Activated CD8-positive, alpha-beta T cell treated with anti-CD3 and anti-CD28 coated beads for 36 hours (primary cell): Measurements from ENCODE around the gene PSPN. TPM values are rescaled to one million over a fixed set of nuclear protein-coding genes. Genes with fewer than 3 reads are reported as not detected.

Experiments
- ATAC-seq: fragments of 200-7000 bp; cut with Tn5 transposase; one replicate; pipeline ENCODE4 v1.10.0; 2021; ENCODE audit warnings: mild to moderate bottlenecking, moderate library complexity
- CTCF ChIA-PET: fragments of 350-600 bp; sonication (Branson Sonifier 250); formaldehyde crosslinking; loops from one replicate; lab custom pipeline; 2021; ENCODE audit warnings: antibody characterized with exemption; lab: Charles Lee
- POLR2A ChIA-PET: fragments of 350-600 bp; sonication (Branson Sonifier 250); formaldehyde crosslinking; loops from one replicate; lab custom pipeline; 2021; ENCODE audit warnings: antibody characterized with exemption; lab: Charles Lee
- DNase-seq: peaks from one replicate; pipeline ENCODE4 v3.0.0-alpha.2; 2020
- H3K27ac Mint-ChIP-seq: one replicate; pipeline ENCODE4 v1.8.0; 2021; ENCODE audit warnings: mild to moderate bottlenecking, mixed read lengths
- H3K27me3 Mint-ChIP-seq: one replicate; pipeline ENCODE4 v1.8.0; 2021; ENCODE audit warnings: mixed read lengths
- H3K36me3 Mint-ChIP-seq: one replicate; pipeline ENCODE4 v1.8.0; 2021; ENCODE audit warnings: low read depth, mixed read lengths
- H3K4me1 Mint-ChIP-seq: one replicate; pipeline ENCODE4 v1.8.0; 2021; ENCODE audit warnings: low read depth, mixed read lengths
- H3K4me3 Mint-ChIP-seq: one replicate; pipeline ENCODE4 v1.8.0; 2021; ENCODE audit warnings: mild to moderate bottlenecking, moderate library complexity, mixed read lengths
- H3K9me3 Mint-ChIP-seq: one replicate; pipeline ENCODE4 v1.8.0; 2021; ENCODE audit warnings: mixed read lengths
- CTCF ChIP-seq: fragments of 200-600 bp; IDR thresholded peaks from one replicate; pipeline ENCODE4 v1.8.0; 2022; ENCODE audit warnings: antibody characterized with exemption, mild to moderate bottlenecking
- intact Hi-C: fragments of 100-400 bp; cut with micrococcal nuclease; formaldehyde crosslinking; loops from one replicate; pipeline ENCODE4 v1.10.0; 2022
- total RNA-seq, 2 experiments: library from RNA; stranded (reverse); gene quantifications; one replicate each; pipeline ENCODE4 v1.2.3, GENCODE V29; 2021

PSPN gene
- total RNA-seq, 2 experiments from 2014 or later = 1.2 to 1.4 TPM

- peaks cover 64% of the 10 kb centered on the region for H3K36me3 Mint-ChIP-seq
- ATAC-seq (no peak), DNase-seq (no peak)
- CTCF ChIA-PET = interaction anchor here (0.9 to 1.4 kb wide), 2 partner anchors 10 to 16 kb away, joined by 3 to 5 read pairs; no protein-coding TSS in a partner anchor
- no peaks in the 10 kb centered on the region for H3K27me3 Mint-ChIP-seq
- POLR2A ChIA-PET = interaction anchor here (0.8 to 2.5 kb wide), 7 partner anchors 9 to 38 kb away, joined by 3 to 17 read pairs (median 4); partner anchors contain the start of gene SLC25A23
- H3K4me1 Mint-ChIP-seq = peaks cover 33% of the 10 kb centered on the region
- intact Hi-C loops = no loop called here
- H3K9me3 Mint-ChIP-seq = peaks cover 4% of the 10 kb centered on the region
- peak overlapping the region; percentile 30 for H3K27ac Mint-ChIP-seq
- no peak overlapping the region for H3K4me3 Mint-ChIP-seq
- TF ChIP-seq CTCF = no peak
These were observed 45.6 kb upstream of the PSPN start for GRCh38 chr19:6421075-6422014.

GRCh38 chr19:6418562-6418932 is 42.8 kb upstream of the PSPN start:
- DNase-seq (no peak), ATAC-seq (no peak)
- Mint-ChIP-seq H3K9me3 (no peaks in the 10 kb centered on the region), H3K4me1 (peaks cover 24% of the 10 kb centered on the region), H3K4me3 (no peak overlapping the region), H3K36me3 (peaks cover 71% of the 10 kb centered on the region), H3K27ac (no peak overlapping the region), H3K27me3 (no peaks in the 10 kb centered on the region)
- intact Hi-C loops = no loop called here
- ChIA-PET CTCF (no interaction called here), POLR2A (no interaction called here)
- TF ChIP-seq CTCF = no peak

- H3K4me3 Mint-ChIP-seq = no peak overlapping the region
- ChIA-PET POLR2A (interaction anchor here (1.2 kb wide), 1 partner anchor 16 kb away, joined by 3 read pairs; no protein-coding TSS in a partner anchor), CTCF (no interaction called here)
- ATAC-seq (no peak), DNase-seq (no peak)
- no peak for TF ChIP-seq CTCF
- intact Hi-C loops = no loop called here
- H3K27me3 Mint-ChIP-seq = no peaks in the 10 kb centered on the region
- H3K4me1 Mint-ChIP-seq = peaks cover 18% of the 10 kb centered on the region
- H3K27ac Mint-ChIP-seq = no peak overlapping the region
- no peaks in the 10 kb centered on the region for H3K9me3 Mint-ChIP-seq
- H3K36me3 Mint-ChIP-seq = peaks cover 67% of the 10 kb centered on the region
These were observed 42.2 kb upstream of the PSPN start for GRCh38 chr19:6417713-6418561.

GRCh38 chr19:6416658-6417405 is 41.1 kb upstream of the PSPN start:
- no peak for ATAC-seq
- TF ChIP-seq CTCF = no peak
- Mint-ChIP-seq H3K27ac (no peak overlapping the region), H3K27me3 (no peaks in the 10 kb centered on the region), H3K4me3 (no peak overlapping the region), H3K4me1 (peaks cover 7% of the 10 kb centered on the region), H3K9me3 (no peaks in the 10 kb centered on the region), H3K36me3 (peaks cover 56% of the 10 kb centered on the region)
- ChIA-PET POLR2A (interaction anchor here (1.2 to 1.7 kb wide), 2 partner anchors 9 to 15 kb away, joined by 3 to 5 read pairs; partner anchors contain the start of gene KHSRP), CTCF (interaction anchor here (0.5 kb wide), 1 partner anchor 208 kb away, joined by 3 read pairs; no protein-coding TSS in a partner anchor)
- DNase-seq = no peak
- intact Hi-C loops = no loop called here
